ENCODE results near the gene TDRD9.
"Not testable (repeated sequence)": the region's sequence is repeated elsewhere in the genome, so short reads cannot be mapped to it uniquely, and the experiment has no call there.

TDRD9 gene

GRCh38 chr14:103928011-103928890 lies at the start of gene TDRD9:
TSS of gene TDRD9 (plus strand) at chr14:103928456. CDS start at chr14:103928510, 54 bp downstream.
- no peak for DNase-seq (ENCODE audit: low read depth in 2 of 2)

- DNase-seq (ENCODE audit: low read depth in 2 of 2) = no peak
Measured at GRCh38 chr14:103879118-103879569, 49.1 kb upstream of the TDRD9 start.

GRCh38 chr14:103879570-103880347 lies 48.5 kb upstream of the TDRD9 start:
- no peak for DNase-seq (ENCODE audit: low read depth in 2 of 2)

- DNase-seq (ENCODE audit: low read depth in 2 of 2) = no peak
Measured at GRCh38 chr14:103880348-103881267, 47.6 kb upstream of the TDRD9 start.

GRCh38 chr14:103881268-103882201 lies 46.7 kb upstream of the TDRD9 start:
- no peak for DNase-seq (ENCODE audit: low read depth in 2 of 2)

- DNase-seq (ENCODE audit: low read depth in 2 of 2) = no peak
Measured at GRCh38 chr14:103882503-103883262, 45.6 kb upstream of the TDRD9 start.

GRCh38 chr14:103883263-103883523 lies 45.1 kb upstream of the TDRD9 start:
- DNase-seq (ENCODE audit: low read depth in 2 of 2) = no peak

- no peak for DNase-seq (ENCODE audit: low read depth in 2 of 2)
Measured at GRCh38 chr14:103884854-103885253, 43.4 kb upstream of the TDRD9 start.

- no peak for DNase-seq (ENCODE audit: low read depth in 2 of 2)
Measured at GRCh38 chr14:103885509-103885932, 42.7 kb upstream of the TDRD9 start.

GRCh38 chr14:103886304-103887169 lies 41.7 kb upstream of the TDRD9 start:
- DNase-seq (ENCODE audit: low read depth in 2 of 2) = no peak

- DNase-seq (ENCODE audit: low read depth in 2 of 2) = no peak
Measured at GRCh38 chr14:103887170-103887501, 41.1 kb upstream of the TDRD9 start.

GRCh38 chr14:103887557-103888115 lies 40.6 kb upstream of the TDRD9 start:
- no peak for DNase-seq (ENCODE audit: low read depth in 2 of 2)

GRCh38 chr14:103889002-103889312 lies 39.3 kb upstream of the TDRD9 start:
- not testable (repeated sequence) for DNase-seq (ENCODE audit: low read depth in 2 of 2)

GRCh38 chr14:103889313-103890051 lies 38.8 kb upstream of the TDRD9 start:
- no peak for DNase-seq (ENCODE audit: low read depth in 2 of 2)

- DNase-seq (ENCODE audit: low read depth in 2 of 2) = no peak
Measured at GRCh38 chr14:103890052-103890371, 38.2 kb upstream of the TDRD9 start.

- no peak for DNase-seq (ENCODE audit: low read depth in 2 of 2)
Measured at GRCh38 chr14:103890821-103891666, 37.2 kb upstream of the TDRD9 start.

- no peak for DNase-seq (ENCODE audit: low read depth in 2 of 2)
Measured at GRCh38 chr14:103891667-103892215, 36.5 kb upstream of the TDRD9 start.

All from stimulated activated CD8-positive, alpha-beta memory T cell treated with anti-CD3 and anti-CD28 coated beads, Interleukin-7, amount 100 ng/mL, for 4 hours (primary cell).